ENCODE measurements around the gene SLC16A13.

Gene SLC16A13

GRCh38 chr17:7001318-7001961 lies 34.4 kb upstream of the SLC16A13 start:
- TF ChIP-seq SP1 (IDR thresholded peaks at IDR 0.05) (no peak), ELF4 (IDR thresholded peaks at IDR 0.05) (no peak), NFRKB (IDR thresholded peaks at IDR 0.05) (no peak), ZNF384 (IDR thresholded peaks at IDR 0.05) (no peak), PKNOX1 (IDR thresholded peaks at IDR 0.05) (no peak)
- DNase-seq (ENCODE audit: extremely low spot score), result no peak
- ChIA-PET CTCF (no interaction called here), POLR2A (no interaction called here)

- ChIA-PET POLR2A (interaction anchor here (0.8 kb wide), 1 partner anchor 10 kb away, joined by 3 read pairs; the partner anchor contains the start of gene RNASEK), CTCF (interaction anchor here (0.7 to 2.6 kb wide), 2 partner anchors 19 to 159 kb away, joined by 4 to 15 read pairs; no protein-coding TSS in a partner anchor)
- no peak for TF ChIP-seq L3MBTL2 (conservative IDR thresholded peaks at IDR 0.05)
- TF ChIP-seq NFRKB (IDR thresholded peaks at IDR 0.05), result no peak
- TF ChIP-seq CTBP1 (IDR thresholded peaks at IDR 0.05; ENCODE audit: borderline replicate concordance), result no peak
- TF ChIP-seq TARDBP (IDR thresholded peaks at IDR 0.05), result no peak
- no peak for TF ChIP-seq FOXK2 (IDR thresholded peaks at IDR 0.05)
- TF ChIP-seq LEF1 (IDR thresholded peaks at IDR 0.05; ENCODE audit: borderline replicate concordance), result no peak
- TF ChIP-seq ZNF384 (IDR thresholded peaks at IDR 0.05), result no peak
- no peak for TF ChIP-seq SP1 (IDR thresholded peaks at IDR 0.05)
- DNase-seq (ENCODE audit: extremely low spot score), result no peak
Measured at GRCh38 chr17:7002288-7003047, 33.3 kb upstream of the SLC16A13 start.

DNA sequence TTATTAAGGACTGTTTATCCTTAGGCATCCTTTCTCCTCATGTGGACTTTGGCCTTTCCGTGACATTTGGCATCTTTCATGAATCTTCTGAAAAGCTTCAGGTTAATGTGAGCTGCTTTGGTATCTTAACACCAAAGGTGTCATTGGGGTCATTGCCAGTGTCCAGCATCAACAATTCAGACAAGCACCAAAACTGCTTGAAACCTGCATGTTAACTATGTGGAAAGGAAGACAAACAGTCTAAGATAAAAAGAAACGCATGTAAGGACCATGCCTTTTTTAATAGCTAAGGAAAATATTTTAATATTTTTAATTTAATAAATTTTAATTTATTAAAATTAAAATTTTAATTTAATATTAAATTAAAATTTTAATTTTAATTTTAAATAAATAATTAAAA lies 32.1 kb upstream of the SLC16A13 start:
- TF ChIP-seq ZNF384 (IDR thresholded peaks at IDR 0.05) (no peak), NFRKB (IDR thresholded peaks at IDR 0.05) (no peak), LEF1 (IDR thresholded peaks at IDR 0.05; ENCODE audit: borderline replicate concordance) (no peak), ELF4 (IDR thresholded peaks at IDR 0.05) (no peak), TARDBP (IDR thresholded peaks at IDR 0.05) (no peak)
- ChIA-PET CTCF (interaction anchor here (0.9 to 2.6 kb wide), 6 partner anchors 8 to 160 kb away, joined by 3 to 36 read pairs (median 11); partner anchors contain the start of gene ALOX12), POLR2A (interaction anchor here (0.9 kb wide), 1 partner anchor 89 kb away, joined by 7 read pairs; no protein-coding TSS in a partner anchor)
- DNase-seq (ENCODE audit: extremely low spot score), result no peak

DNA sequence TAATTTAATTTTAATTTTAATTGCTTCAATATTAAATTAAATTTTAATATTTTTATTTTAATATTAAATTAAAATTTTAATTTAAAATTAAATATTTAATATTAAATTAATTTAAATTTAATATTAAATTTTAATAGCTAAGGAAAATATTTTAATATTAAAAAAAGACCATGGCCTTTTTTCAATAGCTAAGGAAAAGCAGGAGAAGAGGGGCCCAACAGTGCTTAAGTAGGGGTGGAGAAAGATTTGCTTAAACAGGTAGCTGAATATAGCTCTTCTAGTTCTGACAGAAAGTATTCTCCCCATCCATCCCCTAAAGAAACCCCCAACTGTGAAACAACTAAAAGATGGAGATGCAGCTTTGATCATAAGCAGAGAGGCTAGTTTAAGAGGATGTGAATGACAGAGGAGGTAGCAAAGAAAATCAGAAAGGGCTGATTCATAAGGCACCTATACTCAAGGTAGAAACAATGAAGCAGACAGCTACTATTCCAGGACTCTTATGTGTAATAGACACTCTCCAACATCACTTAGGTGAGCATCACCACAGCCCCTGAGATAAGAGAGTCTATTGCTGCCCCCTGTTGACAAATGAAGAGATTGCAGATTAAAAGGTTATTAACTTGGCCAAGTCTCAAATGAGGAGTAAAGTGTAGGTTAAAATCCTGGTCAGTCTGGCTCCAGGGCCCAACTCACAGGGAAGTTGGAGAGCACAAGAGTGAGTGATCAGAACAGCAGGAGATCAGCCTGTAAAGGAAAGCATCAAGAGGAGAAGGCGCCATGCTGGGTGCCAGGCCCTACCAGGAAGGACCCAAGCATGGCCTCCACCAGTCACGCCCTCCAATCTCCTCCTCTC lies 31.2 kb upstream of the SLC16A13 start:
- ChIA-PET POLR2A (interaction anchor here (0.9 kb wide), 1 partner anchor 90 kb away, joined by 7 read pairs; no protein-coding TSS in a partner anchor), CTCF (interaction anchor here (0.6 to 2.6 kb wide), 11 partner anchors 8 to 501 kb away, joined by 3 to 36 read pairs (median 5); partner anchors contain the start of genes ALOX12 and RNASEK)
- peak; percentile 67 for DNase-seq (ENCODE audit: extremely low spot score)
- TF ChIP-seq CTBP1 (IDR thresholded peaks at IDR 0.05; ENCODE audit: borderline replicate concordance) (peak; percentile 54), HDGF (IDR thresholded peaks at IDR 0.05; ENCODE audit: borderline replicate concordance) (no peak)

GRCh38 chr17:7005716-7006115 lies 30.1 kb upstream of the SLC16A13 start:
- TF ChIP-seq FOXK2 (IDR thresholded peaks at IDR 0.05) (no peak), NFRKB (IDR thresholded peaks at IDR 0.05) (no peak), ELF4 (IDR thresholded peaks at IDR 0.05) (no peak)
- POLR2A ChIA-PET, result no interaction called here
- CTCF ChIA-PET, result interaction anchor here (0.6 to 0.7 kb wide), 2 partner anchors 91 to 94 kb away, joined by 3 to 4 read pairs; no protein-coding TSS in a partner anchor
- no peak for DNase-seq (ENCODE audit: extremely low spot score)

DNA sequence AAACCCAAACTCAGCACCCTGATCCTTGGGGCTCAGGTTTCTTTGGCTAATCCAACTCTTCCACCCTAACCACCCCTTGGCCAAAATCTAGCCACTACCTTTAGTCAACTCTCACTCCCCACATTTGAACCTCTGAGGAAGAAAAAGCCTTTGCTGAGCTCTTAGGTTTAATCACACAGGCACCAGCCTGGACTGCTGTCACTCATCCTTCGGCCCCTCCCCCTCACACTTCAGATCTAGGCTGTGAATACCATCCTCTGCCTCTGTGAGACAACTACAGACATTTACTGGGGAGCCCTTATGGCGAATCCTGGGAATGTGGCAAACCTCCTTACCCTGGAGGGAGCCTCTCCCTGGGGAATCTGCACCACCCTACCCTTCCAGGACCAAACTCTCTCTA lies 28.7 kb upstream of the SLC16A13 start:
- no peak for DNase-seq (ENCODE audit: extremely low spot score)
- no peak for TF ChIP-seq FOXM1 (IDR thresholded peaks at IDR 0.05; ENCODE audit: borderline replicate concordance)
- TF ChIP-seq PKNOX1 (IDR thresholded peaks at IDR 0.05), result peak; percentile 77
- no peak for TF ChIP-seq L3MBTL2 (conservative IDR thresholded peaks at IDR 0.05)
- TF ChIP-seq TARDBP (IDR thresholded peaks at IDR 0.05), result no peak
- ChIA-PET CTCF (interaction anchor here (1.8 kb wide), 1 partner anchor 93 kb away, joined by 7 read pairs; no protein-coding TSS in a partner anchor), POLR2A (no interaction called here)

DNA sequence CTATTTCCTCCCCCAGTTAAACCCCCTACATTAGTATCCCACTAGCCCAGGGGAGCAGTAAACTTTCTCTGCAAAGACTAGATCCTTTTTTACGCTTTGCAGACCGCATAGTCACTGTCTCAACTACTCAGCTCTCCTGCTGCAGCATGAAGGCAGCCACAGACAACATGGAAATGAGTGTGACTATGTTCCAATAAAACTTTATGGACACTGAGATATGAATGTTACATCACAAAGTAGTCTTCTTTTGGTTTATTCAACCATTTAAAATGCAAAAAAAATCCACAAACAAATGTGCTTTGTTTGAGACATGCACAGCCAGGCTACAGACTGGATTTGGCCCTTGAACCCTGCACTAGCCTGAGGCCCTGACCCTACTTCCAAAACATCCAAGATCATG lies 25.3 kb upstream of the SLC16A13 start:
- ChIA-PET CTCF (no interaction called here), POLR2A (no interaction called here)
- DNase-seq (ENCODE audit: extremely low spot score), result no peak
- TF ChIP-seq ARNT (IDR thresholded peaks at IDR 0.05), result no peak
- TF ChIP-seq L3MBTL2 (conservative IDR thresholded peaks at IDR 0.05), result no peak
- TF ChIP-seq ELF4 (IDR thresholded peaks at IDR 0.05), result no peak
- TF ChIP-seq CTBP1 (IDR thresholded peaks at IDR 0.05; ENCODE audit: borderline replicate concordance), result no peak
- TF ChIP-seq FOXK2 (IDR thresholded peaks at IDR 0.05), result no peak
- no peak for TF ChIP-seq ZNF384 (IDR thresholded peaks at IDR 0.05)
- TF ChIP-seq HDGF (IDR thresholded peaks at IDR 0.05; ENCODE audit: borderline replicate concordance), result no peak
- no peak for TF ChIP-seq TARDBP (IDR thresholded peaks at IDR 0.05)
- TF ChIP-seq NFRKB (IDR thresholded peaks at IDR 0.05), result no peak
- TF ChIP-seq PKNOX1 (IDR thresholded peaks at IDR 0.05), result no peak
- TF ChIP-seq LEF1 (IDR thresholded peaks at IDR 0.05; ENCODE audit: borderline replicate concordance), result no peak
- TF ChIP-seq FOXM1 (IDR thresholded peaks at IDR 0.05; ENCODE audit: borderline replicate concordance), result no peak
- TF ChIP-seq FOXA1 (IDR thresholded peaks at IDR 0.05), result no peak
- TF ChIP-seq SP1 (IDR thresholded peaks at IDR 0.05), result no peak
- TF ChIP-seq SUZ12 (IDR thresholded peaks at IDR 0.05), result no peak
- TF ChIP-seq BHLHE40 (IDR thresholded peaks at IDR 0.05; ENCODE audit: borderline replicate concordance), result no peak
